H1 (cell line): ENCODE data around the gene CLEC12A. TPM values are rescaled to one million over a fixed set of nuclear protein-coding genes. Genes with fewer than 3 reads are reported as not detected.

Source experiments
- CTCF ChIA-PET: fragments of 300-600 bp; sonication (Branson Sonifier 250); formaldehyde crosslinking; loops from one replicate; lab custom pipeline; 2021; ENCODE audit not compliant: partially characterized antibody; lab: Charles Lee
- POLR2A ChIA-PET: fragments of 300-600 bp; sonication (Branson Sonifier 250); formaldehyde crosslinking; loops from one replicate; lab custom pipeline; 2021; ENCODE audit warnings: inconsistent platforms; ENCODE audit not compliant: partially characterized antibody; lab: Charles Lee
- DNase-seq, 2 experiments: peaks; one replicate each; pipeline versions ENCODE4 v3.0.0 to v3.0.0-alpha.2; 2010 to 2022; ENCODE audit warnings: low spot score in 2 of 2, low read depth in 1 of 2, mixed read lengths in 1 of 2
- FAIRE-seq: peaks from 2 replicates; lab custom pipeline; 2011; peaks lifted over from hg19 to GRCh38; lab: Jason Lieb, UNC
- H2AFZ ChIP-seq: 2 replicates; pipeline ENCODE4 v1.8.1; 2012; ENCODE audit warnings: low read length, inconsistent platforms
- H2AK5ac ChIP-seq: 2 replicates; pipeline ENCODE4 v1.6.1; 2013; ENCODE audit warnings: low read depth, low read length
- H2BK120ac ChIP-seq: replicated peaks from 2 replicates; pipeline ENCODE3; 2013; ENCODE audit warnings: low read depth, low read length, inconsistent platforms
- H2BK12ac ChIP-seq: 2 replicates; pipeline ENCODE4 v1.6.1; 2013; ENCODE audit warnings: low read depth, low read length
- H2BK15ac ChIP-seq: 2 replicates; pipeline ENCODE4 v1.6.1; 2013; ENCODE audit warnings: low read length
- H2BK20ac ChIP-seq: 2 replicates; pipeline ENCODE4 v1.6.1; 2013; ENCODE audit warnings: low read length
- H2BK5ac ChIP-seq: 2 replicates; pipeline ENCODE4 v1.6.1; 2013; ENCODE audit warnings: low read depth, low read length
- H3K14ac ChIP-seq: 2 replicates; pipeline ENCODE4 v1.6.1; 2013; ENCODE audit warnings: inconsistent platforms; ENCODE audit not compliant: insufficient read length
- H3K18ac ChIP-seq: 2 replicates; pipeline ENCODE4 v1.6.1; 2013; ENCODE audit warnings: low read length; ENCODE audit errors: extremely low read depth
- H3K23ac ChIP-seq: 2 replicates; pipeline ENCODE4 v1.6.1; 2013; ENCODE audit warnings: inconsistent platforms; ENCODE audit not compliant: insufficient read length
- H3K23me2 ChIP-seq: 2 replicates; pipeline ENCODE4 v1.6.1; 2013; ENCODE audit warnings: low read depth, low read length
- H3K27ac ChIP-seq: 2 replicates; pipeline ENCODE4 v1.6.1; 2011; ENCODE audit warnings: low read depth, low read length, inconsistent platforms
- H3K27me3 ChIP-seq, 4 experiments: replicated peaks in 1 of 4; 1 replicate in 1 of 4; 2 replicates in 3 of 4; pipeline versions ENCODE4 v1.6.1 to v1.8.1; 2011 to 2013; ENCODE audit warnings: low read length in 3 of 4, mild to moderate bottlenecking in 3 of 4, inconsistent platforms in 2 of 4, mixed read lengths in 2 of 4, moderate library complexity in 1 of 4; ENCODE audit not compliant: control insufficient read depth in 3 of 4, insufficient read depth in 3 of 4; ENCODE audit errors: extremely low read depth in 1 of 4
- H3K36me3 ChIP-seq, 4 experiments: 2 replicates each; pipeline versions ENCODE4 v1.6.1 to v1.8.1; 2011 to 2013; ENCODE audit warnings: mild to moderate bottlenecking in 4 of 4, low read length in 3 of 4, moderate library complexity in 2 of 4, control low read depth in 1 of 4, inconsistent platforms in 1 of 4; ENCODE audit not compliant: insufficient read depth in 4 of 4, control insufficient read depth in 2 of 4
- H3K4ac ChIP-seq: replicated peaks from 2 replicates; pipeline ENCODE3; 2013; ENCODE audit warnings: low read length, low read depth, mixed read lengths, inconsistent platforms; ENCODE audit not compliant: insufficient read length
- H3K4me1 ChIP-seq, 4 experiments: replicated peaks in 1 of 4; 1 replicate in 1 of 4; 2 replicates in 3 of 4; pipeline versions ENCODE4 v1.6.1 to v1.8.1; 2011 to 2013; ENCODE audit warnings: low read length in 3 of 4, inconsistent platforms in 2 of 4, mixed read lengths in 1 of 4; ENCODE audit not compliant: insufficient read depth in 4 of 4, control insufficient read depth in 3 of 4
- H3K4me2 ChIP-seq, 2 experiments: 2 replicates each; pipeline versions ENCODE4 v1.6.1 to v1.8.1; 2011 to 2013; ENCODE audit warnings: low read depth in 2 of 2, low read length in 2 of 2, control low read depth in 1 of 2, inconsistent platforms in 1 of 2, mild to moderate bottlenecking in 1 of 2; ENCODE audit not compliant: insufficient read depth in 1 of 2
- H3K4me3 ChIP-seq, 4 experiments: fragments of 200-600, 300-600 bp in 1 of 4; sonication (generic), shearing (Covaris generic), sonication (Bioruptor Twin) in 1 of 4; 2 replicates each; pipeline versions ENCODE4 v1.5.1 to v1.8.1; 2011 to 2016; ENCODE audit warnings: low read length in 4 of 4, low read depth in 3 of 4, control low read depth in 2 of 4, inconsistent platforms in 2 of 4, mild to moderate bottlenecking in 2 of 4, mixed read lengths in 1 of 4, moderate library complexity in 1 of 4; ENCODE audit not compliant: insufficient read depth in 2 of 4; ENCODE audit errors: extremely low read depth in 1 of 4
- H3K56ac ChIP-seq: replicated peaks from 2 replicates; pipeline ENCODE3; 2013; ENCODE audit warnings: low read depth, mild to moderate bottlenecking, mixed read lengths, low read length, inconsistent platforms; ENCODE audit not compliant: insufficient read length
- H3K79me1 ChIP-seq: 2 replicates; pipeline ENCODE4 v1.6.1; 2013; ENCODE audit warnings: low read depth, low read length, control low read depth
- H3K79me2 ChIP-seq, 2 experiments: 2 replicates each; pipeline versions ENCODE4 v1.6.1 to v1.8.1; 2012 to 2013; ENCODE audit warnings: low read length in 2 of 2, mild to moderate bottlenecking in 2 of 2, inconsistent platforms in 1 of 2; ENCODE audit not compliant: insufficient read depth in 2 of 2, control insufficient read depth in 1 of 2
- H3K9ac ChIP-seq, 4 experiments: replicated peaks in 1 of 4; 1 replicate in 1 of 4; 2 replicates in 3 of 4; pipeline versions ENCODE4 v1.6.1 to v1.8.1; 2011 to 2013; ENCODE audit warnings: low read depth in 3 of 4, low read length in 3 of 4, control low read depth in 2 of 4, mild to moderate bottlenecking in 2 of 4, moderate library complexity in 2 of 4, inconsistent platforms in 1 of 4; ENCODE audit errors: extremely low read depth in 1 of 4
- H3K9me3 ChIP-seq, 2 experiments: 2 replicates each; pipeline versions ENCODE4 v1.6.1 to v1.8.1; 2012 to 2013; ENCODE audit warnings: mild to moderate bottlenecking in 2 of 2, moderate library complexity in 2 of 2, control low read depth in 1 of 2, inconsistent platforms in 1 of 2, low read depth in 1 of 2, low read length in 1 of 2, mixed read lengths in 1 of 2; ENCODE audit not compliant: insufficient read depth in 2 of 2
- H4K20me1 ChIP-seq, 2 experiments: replicated peaks in 1 of 2; 2 replicates each; pipeline versions ENCODE3 to v1.8.1; 2011 to 2013; ENCODE audit warnings: inconsistent platforms in 2 of 2, low read length in 2 of 2, mild to moderate bottlenecking in 1 of 2; ENCODE audit not compliant: insufficient read depth in 2 of 2, control insufficient read depth in 1 of 2
- H4K5ac ChIP-seq: 2 replicates; pipeline ENCODE4 v1.6.1; 2013; ENCODE audit warnings: low read length, low read depth, mixed read lengths, inconsistent platforms; ENCODE audit not compliant: insufficient read length
- H4K8ac ChIP-seq: 2 replicates; pipeline ENCODE4 v1.8.0; 2013; ENCODE audit warnings: mild to moderate bottlenecking, moderate library complexity, low read length, inconsistent platforms; ENCODE audit not compliant: insufficient read depth; ENCODE audit errors: extremely low read depth
- H4K91ac ChIP-seq: replicated peaks from 2 replicates; pipeline ENCODE3; 2013; ENCODE audit warnings: low read length, mixed read lengths, inconsistent platforms; ENCODE audit not compliant: insufficient read length
- ASH2L ChIP-seq: fragments of 200-600, 300-600 bp; sonication (generic); IDR thresholded peaks from one replicate; pipeline ENCODE4 v1.7.1; 2017; ENCODE audit warnings: low read length
- BACH1 ChIP-seq: IDR thresholded peaks from 2 replicates; pipeline ENCODE4 v1.6.1; 2012; ENCODE audit warnings: low read length, improper control_type of control experiment
- BCL11A ChIP-seq, 2 experiments: IDR thresholded peaks; one replicate each; pipeline ENCODE4 v1.6.1; 2011; ENCODE audit warnings: low read depth in 2 of 2, low read length in 2 of 2, mild to moderate bottlenecking in 2 of 2
- CBX8 ChIP-seq: fragments of 300-800, 300-1000 bp; sonication (generic); IDR thresholded peaks from 2 replicates; pipeline ENCODE4 v1.7.1; 2016; ENCODE audit warnings: low read depth, low read length, borderline replicate concordance
- CHD1 ChIP-seq: IDR thresholded peaks from 2 replicates; pipeline ENCODE4 v1.6.1; 2012; ENCODE audit warnings: low read depth, low read length, improper control_type of control experiment
- CREB1 ChIP-seq: IDR thresholded peaks from 2 replicates; pipeline ENCODE4 v1.6.1; 2012; ENCODE audit warnings: inconsistent platforms
- JUN ChIP-seq: IDR thresholded peaks from 2 replicates; pipeline ENCODE4 v1.6.1; 2011; ENCODE audit warnings: low read depth, mild to moderate bottlenecking, improper control_type of control experiment, low read length
- NRF1 ChIP-seq: IDR thresholded peaks from 2 replicates; pipeline ENCODE4 v1.6.1; 2011; ENCODE audit warnings: mild to moderate bottlenecking, low read depth, low read length, improper control_type of control experiment
- RNF2 ChIP-seq: fragments of 200-900, 300-1000 bp; sonication (generic); IDR thresholded peaks from 2 replicates; pipeline ENCODE4 v1.7.1; 2016; ENCODE audit warnings: borderline replicate concordance, low read depth, mild to moderate bottlenecking, antibody characterized with exemption, low read length; ENCODE audit not compliant: poor library complexity, severe bottlenecking; ENCODE audit errors: missing control alignments
- TBP ChIP-seq: IDR thresholded peaks from 2 replicates; pipeline ENCODE4 v1.6.1; 2011; ENCODE audit warnings: low read depth, low read length, improper control_type of control experiment
- WGBS, 2 experiments: shearing (Covaris generic) in 1 of 2; methylation state at CpG; one replicate each; pipeline versions ENCODE4 v1.1.6 to v1.1.7; 2013 to 2015; ENCODE audit warnings: low lambda C conversion rate in 2 of 2, mixed read lengths in 2 of 2, inconsistent platforms in 1 of 2, low coverage in 1 of 2, missing lambda C conversion rate in 1 of 2; ENCODE audit not compliant: insufficient replicate concordance in 2 of 2, insufficient coverage in 1 of 2, insufficient read length in 1 of 2; ENCODE audit errors: extremely low coverage in 1 of 2, missing lambda C conversion rate in 1 of 2; 5-methylcytosine and 5-hydroxymethylcytosine counted together
- polyA plus RNA-seq, 7 experiments: library from polyadenylated mRNA; depleted of rRNA in 3 of 7; stranded (reverse) in 5 of 7; unstranded in 2 of 7; fragments of >200 nt in 5 of 7; fragments of 200-250 nt in 2 of 7; gene quantifications; 1 replicate in 5 of 7; 2 replicates in 1 of 7; 4 replicates in 1 of 7; pipeline versions ENCODE4 v1.2.1 to v1.2.3, GENCODE V29; 2011 to 2013; ENCODE audit warnings: missing spikeins in 2 of 7, mixed read lengths in 2 of 7
- total RNA-seq: library from RNA; stranded (reverse); fragmentation: NEBNext Ultra II Directional; extraction: Animal tissue kit (Norgen Biotek cat#: 25700); gene quantifications from 2 replicates; pipeline ENCODE4 v1.2.1, GENCODE V29; 2021
- TF ChIP-seq, protein P1 (sequence below): IDR thresholded peaks from 2 replicates; pipeline ENCODE4 v1.6.1; 2011; ENCODE audit warnings: low read length, improper control_type of control experiment

CLEC12A gene
- total and polyA plus RNA-seq, 2 of the 8 experiments (the other 6 are each of a cell fraction or from before 2014, with no cell fraction given): not detected

DNA sequence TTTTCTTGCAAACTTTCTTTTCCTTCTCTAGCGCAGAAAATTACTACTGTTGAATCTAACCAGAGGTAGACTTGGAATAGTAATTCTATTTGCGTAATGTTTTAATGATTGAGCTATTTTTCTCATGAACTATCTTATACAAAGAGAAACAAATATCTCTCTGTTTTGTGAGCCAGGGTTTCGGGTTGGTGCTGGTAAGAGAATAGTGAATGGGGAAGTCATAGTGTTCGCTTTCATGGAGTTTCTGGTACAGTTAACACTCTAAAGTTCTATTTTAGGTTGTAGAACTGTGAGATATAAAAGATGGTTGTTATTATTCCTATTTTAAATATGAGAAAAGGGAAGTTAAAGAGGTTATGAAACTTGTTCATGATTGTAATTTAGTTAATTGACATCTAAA, 21.1 kb downstream of the CLEC12A start:
- Histone ChIP-seq H3K23me2 (no peaks in the 10 kb centered on the region), H3K4me1 (no peaks in the 10 kb centered on the region), H3K79me2 (no peaks in the 10 kb centered on the region), H2BK5ac (no peak overlapping the region), H3K9me3 (no peaks in the 10 kb centered on the region), H4K8ac (no peak overlapping the region), H3K4me3 (no peak overlapping the region), H2BK20ac (no peak overlapping the region), H3K23ac (no peak overlapping the region), H2AFZ (no peak overlapping the region), H3K27ac (no peak overlapping the region), H4K20me1 (no peaks in the 10 kb centered on the region), H3K9ac (no peak overlapping the region), H3K14ac (no peak overlapping the region), H2BK12ac (no peak overlapping the region), H3K4ac (no peak overlapping the region), H3K36me3 (no peaks in the 10 kb centered on the region), H2BK120ac (no peak overlapping the region), H3K18ac (no peak overlapping the region), H3K27me3 (peaks cover 0 to 1% (median 0%) of the 10 kb centered on the region in 4 experiments; a peak in 1 of 7 replicates), H4K5ac (no peak overlapping the region), H4K91ac (no peak overlapping the region), H2BK15ac (no peak overlapping the region), H3K4me2 (no peak overlapping the region), H3K56ac (no peak overlapping the region), H3K79me1 (no peaks in the 10 kb centered on the region), H2AK5ac (no peak overlapping the region)
- POLR2A ChIA-PET: no interaction called here
- no peak for FAIRE-seq
- DNase-seq: no peak
- 84% methylated on average over 4 of the region's 4 CpGs; no CpG with 5 or more reads in 1 of the 2 experiments for WGBS, 2 experiments
- TF ChIP-seq NRF1 (no peak), BACH1 (no peak), CHD1 (no peak), CREB1 (no peak), RNF2 (no peak), BCL11A (IDR thresholded peaks at IDR 0.05; ENCODE audit: low read depth in 2 of 2, low read length in 2 of 2) (no peak), CBX8 (no peak), ASH2L (no peak), TBP (no peak), JUN (no peak)
- TF ChIP-seq, protein P1, sequence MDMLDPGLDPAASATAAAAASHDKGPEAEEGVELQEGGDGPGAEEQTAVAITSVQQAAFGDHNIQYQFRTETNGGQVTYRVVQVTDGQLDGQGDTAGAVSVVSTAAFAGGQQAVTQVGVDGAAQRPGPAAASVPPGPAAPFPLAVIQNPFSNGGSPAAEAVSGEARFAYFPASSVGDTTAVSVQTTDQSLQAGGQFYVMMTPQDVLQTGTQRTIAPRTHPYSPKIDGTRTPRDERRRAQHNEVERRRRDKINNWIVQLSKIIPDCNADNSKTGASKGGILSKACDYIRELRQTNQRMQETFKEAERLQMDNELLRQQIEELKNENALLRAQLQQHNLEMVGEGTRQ: no peak
- CTCF ChIA-PET: no interaction called here
